ENCODE measurements around the gene TANGO2. TPM values are rescaled to one million over a fixed set of nuclear protein-coding genes. Genes with fewer than 3 reads are reported as not detected.

TANGO2 gene
- total and polyA plus RNA-seq, 9 of the 15 experiments (the other 6 are each of a cell fraction or from before 2014, with no cell fraction given), result 15.5 to 94.9 (median 70.1) TPM

- TF ChIP-seq ZNF75A (CRISPR knock-in tag; IDR thresholded peaks at IDR 0.05) (no peak), POLR2G (IDR thresholded peaks at IDR 0.05; ENCODE audit: low read depth, low read length) (peak; percentile 32; the same call in 1 of the 2 replicates), POLR2A (conservative IDR thresholded peaks at IDR 0.05) (no peak; the same call in 1 of the 2 replicates), ZNF282 (CRISPR knock-in tag; IDR thresholded peaks at IDR 0.05) (no peak), MIER1 (IDR thresholded peaks at IDR 0.05; ENCODE audit: low read depth) (no peak), TCF7 (IDR thresholded peaks at IDR 0.05; ENCODE audit: borderline replicate concordance) (no peak), CAMTA2 (CRISPR knock-in tag; conservative IDR thresholded peaks at IDR 0.05) (peak; percentile 51; the same call in 1 of the 2 replicates)
- TF ChIP-seq, protein P1, sequence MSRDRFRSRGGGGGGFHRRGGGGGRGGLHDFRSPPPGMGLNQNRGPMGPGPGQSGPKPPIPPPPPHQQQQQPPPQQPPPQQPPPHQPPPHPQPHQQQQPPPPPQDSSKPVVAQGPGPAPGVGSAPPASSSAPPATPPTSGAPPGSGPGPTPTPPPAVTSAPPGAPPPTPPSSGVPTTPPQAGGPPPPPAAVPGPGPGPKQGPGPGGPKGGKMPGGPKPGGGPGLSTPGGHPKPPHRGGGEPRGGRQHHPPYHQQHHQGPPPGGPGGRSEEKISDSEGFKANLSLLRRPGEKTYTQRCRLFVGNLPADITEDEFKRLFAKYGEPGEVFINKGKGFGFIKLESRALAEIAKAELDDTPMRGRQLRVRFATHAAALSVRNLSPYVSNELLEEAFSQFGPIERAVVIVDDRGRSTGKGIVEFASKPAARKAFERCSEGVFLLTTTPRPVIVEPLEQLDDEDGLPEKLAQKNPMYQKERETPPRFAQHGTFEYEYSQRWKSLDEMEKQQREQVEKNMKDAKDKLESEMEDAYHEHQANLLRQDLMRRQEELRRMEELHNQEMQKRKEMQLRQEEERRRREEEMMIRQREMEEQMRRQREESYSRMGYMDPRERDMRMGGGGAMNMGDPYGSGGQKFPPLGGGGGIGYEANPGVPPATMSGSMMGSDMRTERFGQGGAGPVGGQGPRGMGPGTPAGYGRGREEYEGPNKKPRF (IDR thresholded peaks at IDR 0.05; ENCODE audit: low read depth, low read length), result no peak
These were observed 86.6 kb downstream of the TANGO2 start (continued) for GRCh38 chr22:20107471-20107901.

DNA sequence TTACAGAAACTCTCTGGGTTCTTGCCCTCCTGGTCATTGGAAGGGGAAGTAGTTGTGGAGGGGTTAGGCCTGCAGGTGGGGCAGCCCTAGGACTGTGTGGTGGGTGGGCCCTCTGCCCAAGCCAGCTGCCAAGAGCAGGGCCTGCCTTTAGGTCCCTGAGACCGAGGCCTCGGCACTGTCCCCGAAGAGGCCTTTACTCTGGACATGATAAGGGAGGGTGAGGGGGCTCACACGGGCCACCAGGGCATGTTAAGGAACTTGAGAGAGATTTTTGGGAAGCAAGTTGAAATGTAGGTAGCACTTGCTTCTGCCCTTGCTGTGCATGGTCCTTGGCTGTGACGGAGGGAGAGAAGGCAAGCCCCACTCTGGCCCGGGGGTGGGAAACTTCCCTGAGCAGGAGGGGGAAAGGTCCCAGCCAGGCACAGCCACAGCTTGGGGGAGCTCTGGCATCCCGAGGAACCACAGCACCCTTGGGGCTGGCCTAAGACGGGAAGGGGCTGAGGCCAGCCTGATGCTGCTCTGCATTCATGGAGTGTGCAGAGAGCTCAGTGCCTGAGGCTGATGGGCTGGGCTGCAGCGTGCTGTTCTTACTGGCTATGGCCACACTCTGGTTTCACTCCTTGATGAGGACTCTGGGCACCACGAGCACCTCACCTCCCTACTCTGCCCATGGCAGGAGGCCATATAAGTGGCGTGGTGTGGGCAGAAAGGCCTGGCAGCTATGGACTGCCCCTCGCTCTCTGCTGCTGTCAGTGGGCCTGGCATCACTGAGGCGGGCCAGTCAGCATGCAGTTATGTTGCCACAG, 87.2 kb downstream of the TANGO2 start:
- Histone ChIP-seq H3K9ac (ENCODE audit: insufficient read depth in 1 of 2, low read depth in 2 of 2, low read length in 2 of 2) (peak overlapping the region in 1 of 2 experiments; percentile 48; a peak in 2 of 4 replicates), H3K27me3 (ENCODE audit: control insufficient read depth in 2 of 2, insufficient read depth in 2 of 2, low read length in 2 of 2) (no peaks in the 10 kb centered on the region), H3K4me1 (replicated peaks in 1 of 2; ENCODE audit: control insufficient read depth in 2 of 2, insufficient read depth in 2 of 2, low read length in 2 of 2) (peaks cover 0 to 58% of the 10 kb centered on the region in 2 experiments; a peak in 3 of 5 replicates), H3K9me1 (ENCODE audit: control insufficient read depth, insufficient read depth, low read length) (peaks cover 5% of the 10 kb centered on the region), H3K27ac (ENCODE audit: extremely low read depth, low read depth, low read length) (no peak overlapping the region), H3K9me3 (replicated peaks; ENCODE audit: control insufficient read depth, insufficient read depth, low read depth, low read length) (no peaks in the 10 kb centered on the region), H3K79me2 (ENCODE audit: control insufficient read depth, insufficient read depth, low read length) (peaks cover 20% of the 10 kb centered on the region), H3K4me3 (no peak overlapping the region), H4K20me1 (replicated peaks; ENCODE audit: control insufficient read depth, insufficient read depth, low read length) (peaks cover 80% of the 10 kb centered on the region), H3K4me2 (ENCODE audit: insufficient read depth, low read length) (no peak overlapping the region), H3K36me3 (ENCODE audit: control insufficient read depth, insufficient read depth, low read length) (peaks cover 97% of the 10 kb centered on the region), H2AFZ (ENCODE audit: low read depth, low read length) (no peak overlapping the region)
- BruUV-seq (replicated peaks), result no TSS peak
- no peak for FAIRE-seq
- CTCF ChIA-PET (ENCODE audit: low intra/inter-chr PET ratio), result no interaction called here
- intact Hi-C loops (cut with micrococcal nuclease), result no loop called here
- 85% methylated on average over 13 of the region's 13 CpGs for WGBS (ENCODE audit: insufficient coverage, low coverage, missing lambda C conversion rate)
- no peak for ATAC-seq
- no peak for DNase-seq (ENCODE audit: extremely low read depth in 1 of 4, low spot score in 3 of 4)
- in situ Hi-C loops (cut with MboI), result no loop called here
- POLR2A ChIA-PET, result interaction anchor here (0.5 to 20.7 kb wide), 26 partner anchors 10 to 874 kb away, joined by 3 to 513 read pairs (median 3); partner anchors contain the start of genes DGCR6L, LZTR1, RANBP1 and TANGO2
- TF ChIP-seq ZNF57 (CRISPR knock-in tag; IDR thresholded peaks at IDR 0.05) (no peak), POLR2B (IDR thresholded peaks at IDR 0.05; ENCODE audit: low read depth, partially characterized antibody) (no peak), MYNN (IDR thresholded peaks at IDR 0.05) (no peak), MYNN (CRISPR knock-in tag; IDR thresholded peaks at IDR 0.05) (no peak), ZNF696 (CRISPR knock-in tag; conservative IDR thresholded peaks at IDR 0.05) (no peak), MYBL2 (IDR thresholded peaks at IDR 0.05; ENCODE audit: low read depth) (no peak), MYBL2 (CRISPR knock-in tag; IDR thresholded peaks at IDR 0.05; ENCODE audit: borderline replicate concordance) (no peak), ZNF253 (CRISPR knock-in tag; conservative IDR thresholded peaks at IDR 0.05) (no peak)
- TF ChIP-seq, protein P2, sequence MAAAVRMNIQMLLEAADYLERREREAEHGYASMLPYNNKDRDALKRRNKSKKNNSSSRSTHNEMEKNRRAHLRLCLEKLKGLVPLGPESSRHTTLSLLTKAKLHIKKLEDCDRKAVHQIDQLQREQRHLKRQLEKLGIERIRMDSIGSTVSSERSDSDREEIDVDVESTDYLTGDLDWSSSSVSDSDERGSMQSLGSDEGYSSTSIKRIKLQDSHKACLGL (CRISPR knock-in tag; IDR thresholded peaks at IDR 0.05; ENCODE audit: borderline replicate concordance, poor library complexity, severe bottlenecking), result no peak

Data from K562 (cell line).